K562 (cell line): ENCODE measurements around the gene CST3.
"Not testable (repeated sequence)": the region's sequence is repeated elsewhere in the genome, so short reads cannot be mapped to it uniquely, and the experiment has no call there.

Experiments used
- CEBPG ChIP-seq, 3 experiments: fragments of 200-800 bp in 1 of 3; sonication (Bioruptor generic) in 1 of 3; sonication (generic) in 1 of 3; formaldehyde crosslinking in 1 of 3; IDR thresholded peaks in 2 of 3; conservative IDR thresholded peaks in 1 of 3; 2 replicates each; pipeline versions ENCODE4 v1.6.1 to v1.8.0; 2016 to 2022; ENCODE audit warnings: missing compliant biosample characterization in 2 of 3, missing genetic modification characterization in 2 of 3, mild to moderate bottlenecking in 1 of 3, missing genetic modification reagents in 1 of 3
- CSDE1 ChIP-seq, 2 experiments: fragments of 450-650 bp; IDR thresholded peaks; 2 replicates each; pipeline ENCODE4 v1.6.1; 2016; ENCODE audit warnings: mild to moderate bottlenecking in 1 of 2
- EP300 ChIP-seq: IDR thresholded peaks from 2 replicates; pipeline ENCODE4 v1.6.1; 2012; ENCODE audit warnings: low read length, improper control_type of control experiment
- SP1 ChIP-seq: sonication (generic); formaldehyde crosslinking; IDR thresholded peaks from 2 replicates; pipeline ENCODE4 v1.8.1; 2022; ENCODE audit warnings: mild to moderate bottlenecking, missing genetic modification reagents
- ZNF584 ChIP-seq: fragments of 200-800 bp; sonication (Bioruptor generic); IDR thresholded peaks from 2 replicates; pipeline ENCODE4 v1.6.1; 2016; ENCODE audit warnings: low read depth, mild to moderate bottlenecking, missing genetic modification characterization, missing compliant biosample characterization
- TF ChIP-seq, protein P1 (sequence below): IDR thresholded peaks from 2 replicates; pipeline ENCODE4 v1.6.1; 2016; ENCODE audit warnings: missing genetic modification characterization, missing compliant biosample characterization
- TF ChIP-seq, protein P2 (sequence below): fragments of 250-450 bp; sonication (Bioruptor Pico); IDR thresholded peaks from 2 replicates; pipeline ENCODE4 v1.5.0; 2022; ENCODE audit warnings: mild to moderate bottlenecking
- TF ChIP-seq, protein P3 (sequence below): sonication (generic); formaldehyde crosslinking; IDR thresholded peaks from 2 replicates; pipeline ENCODE4 v1.8.0; 2022; ENCODE audit warnings: mild to moderate bottlenecking, missing genetic modification reagents
- TF ChIP-seq, protein P4 (sequence below): fragments of 250-450 bp; sonication (Bioruptor Pico); IDR thresholded peaks from 2 replicates; pipeline ENCODE4 v1.5.0; 2020; ENCODE audit warnings: mild to moderate bottlenecking, borderline replicate concordance

DNA sequence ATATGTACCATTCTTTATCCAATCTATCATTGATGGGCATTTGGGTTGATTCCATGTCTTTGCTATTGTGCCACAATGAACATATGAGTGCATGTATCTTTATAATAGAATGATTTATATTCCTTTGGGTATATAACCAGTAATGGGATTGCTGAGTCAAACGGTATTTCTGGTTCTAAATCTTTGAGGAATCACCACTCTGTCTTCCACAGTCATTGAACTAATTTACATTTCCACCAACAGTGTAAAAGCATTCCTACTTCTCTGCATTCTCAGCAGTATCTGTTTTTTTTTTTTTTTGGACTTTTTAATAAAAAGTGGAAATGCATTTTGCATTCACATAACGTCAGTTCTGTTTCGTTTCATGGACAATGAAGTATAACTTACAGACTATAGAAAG is 15.4 kb downstream of the CST3 start:
- TF ChIP-seq SP1 (CRISPR knock-in tag); CSDE1 (IDR thresholded peaks at IDR 0.05); EP300; CEBPG (CRISPR knock-in tag; IDR thresholded peaks at IDR 0.05); CEBPG (tag; conservative IDR thresholded peaks at IDR 0.05 in 1 of 2, IDR thresholded peaks at IDR 0.05 in 1 of 2); ZNF584 (CRISPR knock-in tag): not testable (repeated sequence)
- TF ChIP-seq, protein P1, sequence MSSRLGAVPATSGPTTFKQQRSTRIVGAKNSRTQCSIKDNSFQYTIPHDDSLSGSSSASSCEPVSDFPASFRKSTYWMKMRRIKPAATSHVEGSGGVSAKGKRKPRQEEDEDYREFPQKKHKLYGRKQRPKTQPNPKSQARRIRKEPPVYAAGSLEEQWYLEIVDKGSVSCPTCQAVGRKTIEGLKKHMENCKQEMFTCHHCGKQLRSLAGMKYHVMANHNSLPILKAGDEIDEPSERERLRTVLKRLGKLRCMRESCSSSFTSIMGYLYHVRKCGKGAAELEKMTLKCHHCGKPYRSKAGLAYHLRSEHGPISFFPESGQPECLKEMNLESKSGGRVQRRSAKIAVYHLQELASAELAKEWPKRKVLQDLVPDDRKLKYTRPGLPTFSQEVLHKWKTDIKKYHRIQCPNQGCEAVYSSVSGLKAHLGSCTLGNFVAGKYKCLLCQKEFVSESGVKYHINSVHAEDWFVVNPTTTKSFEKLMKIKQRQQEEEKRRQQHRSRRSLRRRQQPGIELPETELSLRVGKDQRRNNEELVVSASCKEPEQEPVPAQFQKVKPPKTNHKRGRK (tag): not testable (repeated sequence)
- TF ChIP-seq, protein P2, sequence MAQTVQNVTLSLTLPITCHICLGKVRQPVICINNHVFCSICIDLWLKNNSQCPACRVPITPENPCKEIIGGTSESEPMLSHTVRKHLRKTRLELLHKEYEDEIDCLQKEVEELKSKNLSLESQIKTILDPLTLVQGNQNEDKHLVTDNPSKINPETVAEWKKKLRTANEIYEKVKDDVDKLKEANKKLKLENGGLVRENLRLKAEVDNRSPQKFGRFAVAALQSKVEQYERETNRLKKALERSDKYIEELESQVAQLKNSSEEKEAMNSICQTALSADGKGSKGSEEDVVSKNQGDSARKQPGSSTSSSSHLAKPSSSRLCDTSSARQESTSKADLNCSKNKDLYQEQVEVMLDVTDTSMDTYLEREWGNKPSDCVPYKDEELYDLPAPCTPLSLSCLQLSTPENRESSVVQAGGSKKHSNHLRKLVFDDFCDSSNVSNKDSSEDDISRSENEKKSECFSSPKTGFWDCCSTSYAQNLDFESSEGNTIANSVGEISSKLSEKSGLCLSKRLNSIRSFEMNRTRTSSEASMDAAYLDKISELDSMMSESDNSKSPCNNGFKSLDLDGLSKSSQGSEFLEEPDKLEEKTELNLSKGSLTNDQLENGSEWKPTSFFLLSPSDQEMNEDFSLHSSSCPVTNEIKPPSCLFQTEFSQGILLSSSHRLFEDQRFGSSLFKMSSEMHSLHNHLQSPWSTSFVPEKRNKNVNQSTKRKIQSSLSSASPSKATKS (CRISPR knock-in tag): not testable (repeated sequence)
- TF ChIP-seq, protein P3, sequence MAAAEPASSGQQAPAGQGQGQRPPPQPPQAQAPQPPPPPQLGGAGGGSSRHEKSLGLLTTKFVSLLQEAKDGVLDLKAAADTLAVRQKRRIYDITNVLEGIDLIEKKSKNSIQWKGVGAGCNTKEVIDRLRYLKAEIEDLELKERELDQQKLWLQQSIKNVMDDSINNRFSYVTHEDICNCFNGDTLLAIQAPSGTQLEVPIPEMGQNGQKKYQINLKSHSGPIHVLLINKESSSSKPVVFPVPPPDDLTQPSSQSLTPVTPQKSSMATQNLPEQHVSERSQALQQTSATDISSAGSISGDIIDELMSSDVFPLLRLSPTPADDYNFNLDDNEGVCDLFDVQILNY (CRISPR knock-in tag): not testable (repeated sequence)
- TF ChIP-seq, protein P4, sequence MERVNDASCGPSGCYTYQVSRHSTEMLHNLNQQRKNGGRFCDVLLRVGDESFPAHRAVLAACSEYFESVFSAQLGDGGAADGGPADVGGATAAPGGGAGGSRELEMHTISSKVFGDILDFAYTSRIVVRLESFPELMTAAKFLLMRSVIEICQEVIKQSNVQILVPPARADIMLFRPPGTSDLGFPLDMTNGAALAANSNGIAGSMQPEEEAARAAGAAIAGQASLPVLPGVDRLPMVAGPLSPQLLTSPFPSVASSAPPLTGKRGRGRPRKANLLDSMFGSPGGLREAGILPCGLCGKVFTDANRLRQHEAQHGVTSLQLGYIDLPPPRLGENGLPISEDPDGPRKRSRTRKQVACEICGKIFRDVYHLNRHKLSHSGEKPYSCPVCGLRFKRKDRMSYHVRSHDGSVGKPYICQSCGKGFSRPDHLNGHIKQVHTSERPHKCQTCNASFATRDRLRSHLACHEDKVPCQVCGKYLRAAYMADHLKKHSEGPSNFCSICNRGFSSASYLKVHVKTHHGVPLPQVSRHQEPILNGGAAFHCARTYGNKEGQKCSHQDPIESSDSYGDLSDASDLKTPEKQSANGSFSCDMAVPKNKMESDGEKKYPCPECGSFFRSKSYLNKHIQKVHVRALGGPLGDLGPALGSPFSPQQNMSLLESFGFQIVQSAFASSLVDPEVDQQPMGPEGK (CRISPR knock-in tag): not testable (repeated sequence)
